GM19238 (cell line): Measurements from ENCODE around the gene TMBIM4.

Experiments
- DNase-seq: peaks from one replicate; pipeline ENCODE4 v3.0.0; 2011; ENCODE audit warnings: low spot score; ENCODE audit not compliant: insufficient read length

TMBIM4 gene

DNA sequence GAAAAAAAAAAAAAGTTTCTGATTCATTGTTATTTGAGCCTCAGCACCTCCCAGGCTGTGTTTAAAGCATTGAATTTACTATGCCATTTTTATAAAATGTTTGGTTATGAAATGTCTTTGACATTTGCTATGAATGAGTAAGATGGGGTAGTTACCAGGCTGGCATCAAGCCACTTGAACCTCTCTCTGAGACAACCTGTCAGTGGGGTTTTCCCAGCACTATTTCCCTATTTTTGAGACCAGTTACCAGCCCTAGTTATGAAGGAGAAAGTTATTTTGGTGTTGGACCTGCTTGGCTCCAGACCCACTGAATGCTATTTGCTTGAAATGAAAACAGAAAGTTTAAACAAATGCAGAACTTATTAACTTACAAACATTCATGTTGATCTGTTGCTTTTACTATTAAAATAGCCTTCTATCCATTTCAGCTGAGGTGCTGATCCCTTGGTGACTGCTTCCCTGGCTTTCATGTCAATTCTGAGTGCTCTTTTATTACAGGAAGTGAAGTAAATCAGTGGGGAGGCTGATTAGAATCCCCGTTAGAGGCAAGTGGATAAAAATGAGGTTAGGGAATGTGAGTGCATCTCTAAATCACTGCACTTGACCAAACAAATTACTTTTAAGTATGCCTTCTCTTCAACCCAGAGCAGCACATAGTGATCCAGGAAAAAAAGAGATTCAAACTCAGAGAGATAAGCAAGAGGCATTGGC, 77.1 kb downstream of the TMBIM4 start:
- DNase-seq, result no peak

DNA sequence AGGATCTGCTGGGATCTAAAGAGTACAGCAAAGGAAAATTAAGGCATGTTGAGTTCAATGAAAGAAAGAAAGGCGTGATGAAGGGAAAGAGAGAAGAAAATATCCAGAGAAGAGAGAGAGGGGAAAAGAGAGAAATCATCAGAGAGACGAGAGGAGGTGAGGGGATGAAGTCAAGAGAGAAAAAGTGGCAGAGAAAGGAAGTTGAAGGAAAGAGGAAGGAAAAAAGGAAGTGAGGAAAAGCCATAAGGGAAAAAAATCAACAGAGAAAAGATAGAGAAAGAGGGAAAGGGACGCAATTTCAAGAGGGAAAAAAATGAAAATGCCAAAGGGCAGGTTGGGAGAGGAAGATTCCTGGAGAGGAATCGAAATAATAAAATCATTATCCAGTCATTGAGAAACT, 79.6 kb downstream of the TMBIM4 start:
- no peak for DNase-seq

GRCh38 chr12:66087365-66087943, 82.3 kb downstream of the TMBIM4 start:
- DNase-seq, result peak; percentile 11

DNA sequence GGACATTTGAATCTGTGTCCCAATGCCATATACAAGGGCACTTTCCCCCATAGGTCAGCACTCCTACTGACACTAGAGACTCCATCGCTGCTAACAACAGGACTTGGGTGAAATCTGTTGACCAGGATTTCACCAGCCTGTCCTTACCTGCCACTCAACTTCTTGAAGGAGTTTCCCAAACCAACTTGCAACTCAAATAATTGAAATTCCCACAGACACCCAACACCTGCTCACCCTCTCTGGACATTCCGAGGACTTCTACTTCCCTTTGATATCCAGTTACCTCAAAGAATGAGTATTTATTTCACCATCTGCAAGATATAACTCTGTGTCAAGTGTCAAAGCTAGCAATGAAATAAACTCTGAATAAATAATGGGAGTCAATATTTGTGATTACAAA, 83.8 kb downstream of the TMBIM4 start:
- no peak for DNase-seq
